Omental fat pad (tissue), 4 donors: ENCODE data around the gene LYPD6B. TPM values are rescaled to one million over a fixed set of nuclear protein-coding genes. Genes with fewer than 3 reads are reported as not detected.

Experiments used
- ATAC-seq: fragments of 150-250 bp; one replicate; pipeline ENCODE4 v1.9.1; 2016; ENCODE audit warnings: mild to moderate bottlenecking, moderate library complexity; ENCODE audit not compliant: low FRiP score
- DNase-seq: peaks from one replicate; pipeline ENCODE4 v3.0.0-alpha.2; 2019; ENCODE audit warnings: low spot score
- CTCF ChIP-seq, 3 donors: fragments of 450-650 bp; IDR thresholded peaks; one replicate each; pipeline ENCODE4 v1.5.1; 2016 to 2017; ENCODE audit warnings: antibody characterized with exemption in 3 of 3, mild to moderate bottlenecking in 3 of 3, moderate library complexity in 2 of 3
- total RNA-seq, 4 donors: library from RNA; depleted of rRNA; stranded (reverse); fragments of >200 nt; gene quantifications; one replicate each; pipeline ENCODE4 v1.1.0, GENCODE V29; 2016

Gene LYPD6B
- total RNA-seq, 4 donors from 2014 or later, result 0.50 to 0.65 TPM; not detected in 2

- no peak for ATAC-seq
- TF ChIP-seq CTCF (IDR thresholded peaks at IDR 0.05), result no peak
- DNase-seq, result no peak
These were observed 84.0 kb downstream of the LYPD6B start for GRCh38 chr2:149122516-149122915.

GRCh38 chr2:149125031-149125725 lies 86.7 kb downstream of the LYPD6B start:
- TF ChIP-seq CTCF (IDR thresholded peaks at IDR 0.05), result no peak
- no peak for DNase-seq
- no peak for ATAC-seq

- DNase-seq (no peak), ATAC-seq (no peak)
- TF ChIP-seq CTCF (IDR thresholded peaks at IDR 0.05), result no peak
These were observed 90.9 kb downstream of the LYPD6B start for GRCh38 chr2:149129433-149129832.

GRCh38 chr2:149132339-149132738 lies 93.8 kb downstream of the LYPD6B start:
- ATAC-seq, result no peak
- no peak for TF ChIP-seq CTCF (IDR thresholded peaks at IDR 0.05)

GRCh38 chr2:149132901-149133300 lies 94.4 kb downstream of the LYPD6B start:
- DNase-seq (no peak), ATAC-seq (no peak)
- TF ChIP-seq CTCF (IDR thresholded peaks at IDR 0.05), result no peak

More at GRCh38 chr2:149132339-149132738, 93.8 kb downstream of the LYPD6B start:
- no peak for DNase-seq

- no peak for ATAC-seq
- TF ChIP-seq CTCF (IDR thresholded peaks at IDR 0.05), result no peak
- DNase-seq, result no peak
These were observed 95.9 kb downstream of the LYPD6B start for GRCh38 chr2:149134335-149134923.

- TF ChIP-seq CTCF (IDR thresholded peaks at IDR 0.05), result no peak
- DNase-seq (no peak), ATAC-seq (no peak)
These were observed 97.6 kb downstream of the LYPD6B start for GRCh38 chr2:149136111-149136510.
